HL-60 (cell line): ENCODE measurements around the gene C2orf80.
"Not testable (repeated sequence)": the region's sequence is repeated elsewhere in the genome, so short reads cannot be mapped to it uniquely, and the experiment has no call there.

ENCODE experiments used
- DNase-seq, 2 experiments: peaks; one replicate each; pipeline ENCODE4 v3.0.0-alpha.2; 2010 to 2020; ENCODE audit warnings: low read depth in 1 of 2, low spot score in 1 of 2
- H3K27ac ChIP-seq: fragments of 250-450 bp; sonication (Bioruptor Pico); replicated peaks from 2 replicates; pipeline ENCODE4 v1.5.1; 2020; ENCODE audit warnings: mild to moderate bottlenecking, moderate library complexity
- H3K27me3 ChIP-seq: fragments of 250-450 bp; sonication (Bioruptor Pico); 2 replicates; pipeline ENCODE4 v1.5.1; 2021; ENCODE audit warnings: mild to moderate bottlenecking, moderate library complexity; ENCODE audit not compliant: insufficient read depth, poor library complexity, severe bottlenecking
- H3K4me3 ChIP-seq: replicated peaks from 2 replicates; pipeline ENCODE4 v1.5.1; 2011; ENCODE audit warnings: mild to moderate bottlenecking, control low read depth, low read length; ENCODE audit not compliant: insufficient read depth
- CTCF ChIP-seq: IDR thresholded peaks from one replicate; pipeline ENCODE4 v1.5.1; 2011; ENCODE audit warnings: low read length, control low read depth, inconsistent platforms; ENCODE audit not compliant: insufficient read depth
- GABPA ChIP-seq: IDR thresholded peaks from 2 replicates; pipeline ENCODE4 v1.6.1; 2012; ENCODE audit warnings: low read depth
- POLR2AphosphoS5 ChIP-seq: IDR thresholded peaks from 2 replicates; pipeline ENCODE4 v1.6.1; 2012; ENCODE audit warnings: low read depth
- REST ChIP-seq: IDR thresholded peaks from 2 replicates; pipeline ENCODE4 v1.6.1; 2012; ENCODE audit warnings: low read depth; ENCODE audit not compliant: insufficient replicate concordance
- SPI1 ChIP-seq: IDR thresholded peaks from 2 replicates; pipeline ENCODE4 v1.6.1; 2012; ENCODE audit warnings: low read depth, mild to moderate bottlenecking, borderline replicate concordance

The C2orf80 gene

GRCh38 chr2:208142240-208142924, 47.4 kb downstream of the C2orf80 start:
- no peaks in the 10 kb centered on the region for H3K27me3 ChIP-seq
- H3K4me3 ChIP-seq: no peak overlapping the region
- DNase-seq: no peak
- no peak overlapping the region for H3K27ac ChIP-seq
- TF ChIP-seq POLR2AphosphoS5 (no peak), SPI1 (no peak), CTCF (no peak), GABPA (no peak), REST (no peak)

GRCh38 chr2:208139447-208139846, 50.4 kb downstream of the C2orf80 start:
- Histone ChIP-seq H3K27ac (no peak overlapping the region), H3K4me3 (no peak overlapping the region), H3K27me3 (no peaks in the 10 kb centered on the region)
- no peak for DNase-seq
- TF ChIP-seq REST (no peak), SPI1 (no peak), CTCF (no peak), POLR2AphosphoS5 (no peak), GABPA (no peak)

- H3K4me3 ChIP-seq, DNase-seq, H3K27me3 ChIP-seq, H3K27ac ChIP-seq: not testable (repeated sequence)
Measured at GRCh38 chr2:208138334-208138733, 51.5 kb downstream of the C2orf80 start.

GRCh38 chr2:208136716-208137094, 53.1 kb downstream of the C2orf80 start:
- no peak for DNase-seq
- no peaks in the 10 kb centered on the region for H3K27me3 ChIP-seq
- TF ChIP-seq GABPA: no peak
- no peak for TF ChIP-seq SPI1
- TF ChIP-seq CTCF: no peak
- no peak for TF ChIP-seq REST
- TF ChIP-seq POLR2AphosphoS5: no peak
- H3K27ac ChIP-seq: no peak overlapping the region
- H3K4me3 ChIP-seq: no peak overlapping the region
